Nephron progenitor cell (in vitro differentiated cells): ENCODE data around the gene DLG3.
A peak's percentile ranks its signal among the peaks of the same experiment; 100 is the strongest.

Experiments
- DNase-seq: peaks from one replicate; pipeline ENCODE4 v3.0.0; 2021
- H3K27ac Mint-ChIP-seq: 2 replicates; pipeline ENCODE4 v1.8.0; 2021; ENCODE audit warnings: mild to moderate bottlenecking, moderate library complexity, mixed read lengths
- H3K27me3 Mint-ChIP-seq: 2 replicates; pipeline ENCODE4 v1.8.0; 2021; ENCODE audit warnings: mild to moderate bottlenecking, low read depth, mixed read lengths; ENCODE audit not compliant: poor library complexity
- H3K36me3 Mint-ChIP-seq: 2 replicates; pipeline ENCODE4 v1.8.0; 2021; ENCODE audit warnings: low read depth, mixed read lengths
- H3K4me1 Mint-ChIP-seq: 2 replicates; pipeline ENCODE4 v1.8.0; 2021; ENCODE audit warnings: mixed read lengths
- H3K4me3 Mint-ChIP-seq: 2 replicates; pipeline ENCODE4 v1.8.0; 2021; ENCODE audit warnings: mild to moderate bottlenecking, moderate library complexity, mixed read lengths
- H3K9me3 Mint-ChIP-seq: 2 replicates; pipeline ENCODE4 v1.8.0; 2021; ENCODE audit warnings: mild to moderate bottlenecking, moderate library complexity, mixed read lengths
- TF ChIP-seq, protein P1 (sequence below): fragments of 200-600 bp; sonication (generic); IDR thresholded peaks from 2 replicates; pipeline ENCODE4 v1.5.0; 2021; ENCODE audit warnings: antibody characterized with exemption

DLG3 gene

DNA sequence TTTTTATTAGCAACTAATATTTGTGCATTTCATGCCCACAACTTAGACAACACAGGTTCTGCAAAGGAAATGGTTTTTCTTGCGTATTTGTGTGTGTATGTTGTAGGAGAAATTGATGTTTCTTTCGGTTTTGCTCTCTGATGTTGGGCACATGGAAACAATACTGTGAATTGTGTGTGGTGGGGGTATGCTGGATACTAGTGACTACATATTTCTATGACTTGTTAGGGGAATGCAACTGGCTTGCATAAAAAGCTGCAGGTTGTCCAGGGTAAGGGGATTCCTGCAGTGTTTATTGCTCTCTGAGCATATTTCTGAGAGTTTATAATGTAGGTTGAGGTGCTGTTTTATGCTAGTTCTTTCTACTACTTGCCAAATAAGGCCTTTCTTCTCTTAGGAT lies 11.6 kb downstream of the DLG3 start:
- peaks cover 44% of the 10 kb centered on the region for H3K4me1 Mint-ChIP-seq
- no peak for DNase-seq
- H3K36me3 Mint-ChIP-seq = peaks cover 40% of the 10 kb centered on the region
- peaks cover 4% of the 10 kb centered on the region for H3K27me3 Mint-ChIP-seq
- peak overlapping the region; percentile 95 for H3K4me3 Mint-ChIP-seq
- TF ChIP-seq, protein P1, sequence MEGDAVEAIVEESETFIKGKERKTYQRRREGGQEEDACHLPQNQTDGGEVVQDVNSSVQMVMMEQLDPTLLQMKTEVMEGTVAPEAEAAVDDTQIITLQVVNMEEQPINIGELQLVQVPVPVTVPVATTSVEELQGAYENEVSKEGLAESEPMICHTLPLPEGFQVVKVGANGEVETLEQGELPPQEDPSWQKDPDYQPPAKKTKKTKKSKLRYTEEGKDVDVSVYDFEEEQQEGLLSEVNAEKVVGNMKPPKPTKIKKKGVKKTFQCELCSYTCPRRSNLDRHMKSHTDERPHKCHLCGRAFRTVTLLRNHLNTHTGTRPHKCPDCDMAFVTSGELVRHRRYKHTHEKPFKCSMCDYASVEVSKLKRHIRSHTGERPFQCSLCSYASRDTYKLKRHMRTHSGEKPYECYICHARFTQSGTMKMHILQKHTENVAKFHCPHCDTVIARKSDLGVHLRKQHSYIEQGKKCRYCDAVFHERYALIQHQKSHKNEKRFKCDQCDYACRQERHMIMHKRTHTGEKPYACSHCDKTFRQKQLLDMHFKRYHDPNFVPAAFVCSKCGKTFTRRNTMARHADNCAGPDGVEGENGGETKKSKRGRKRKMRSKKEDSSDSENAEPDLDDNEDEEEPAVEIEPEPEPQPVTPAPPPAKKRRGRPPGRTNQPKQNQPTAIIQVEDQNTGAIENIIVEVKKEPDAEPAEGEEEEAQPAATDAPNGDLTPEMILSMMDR = no peak
- H3K9me3 Mint-ChIP-seq = peaks cover 61% of the 10 kb centered on the region
- H3K27ac Mint-ChIP-seq = peak overlapping the region; percentile 8

DNA sequence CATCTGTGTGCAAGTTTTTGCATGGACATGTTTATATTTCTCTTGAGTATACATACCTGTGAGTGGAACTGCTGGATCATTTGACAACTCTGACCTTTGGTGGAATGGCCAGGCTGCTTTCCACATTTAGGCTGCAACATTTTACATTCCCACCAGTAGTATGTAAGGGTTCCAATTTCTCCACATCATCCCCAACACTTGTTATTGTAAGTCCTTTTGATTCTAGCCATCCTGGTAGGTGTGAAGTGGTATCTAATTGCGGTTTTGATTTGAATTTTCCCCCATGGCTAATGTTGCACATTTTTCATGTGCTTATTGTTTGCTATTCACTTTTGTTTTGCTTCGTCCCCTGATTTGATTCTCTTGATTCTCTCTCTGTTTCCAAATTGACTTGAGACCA lies 16.4 kb downstream of the DLG3 start:
- Mint-ChIP-seq H3K27ac (no peak overlapping the region), H3K4me1 (peaks cover 13% of the 10 kb centered on the region), H3K4me3 (no peak overlapping the region), H3K9me3 (peaks cover 54% of the 10 kb centered on the region), H3K36me3 (peaks cover 77% of the 10 kb centered on the region), H3K27me3 (no peaks in the 10 kb centered on the region)
- TF ChIP-seq, protein P1 = no peak
- no peak for DNase-seq

DNA sequence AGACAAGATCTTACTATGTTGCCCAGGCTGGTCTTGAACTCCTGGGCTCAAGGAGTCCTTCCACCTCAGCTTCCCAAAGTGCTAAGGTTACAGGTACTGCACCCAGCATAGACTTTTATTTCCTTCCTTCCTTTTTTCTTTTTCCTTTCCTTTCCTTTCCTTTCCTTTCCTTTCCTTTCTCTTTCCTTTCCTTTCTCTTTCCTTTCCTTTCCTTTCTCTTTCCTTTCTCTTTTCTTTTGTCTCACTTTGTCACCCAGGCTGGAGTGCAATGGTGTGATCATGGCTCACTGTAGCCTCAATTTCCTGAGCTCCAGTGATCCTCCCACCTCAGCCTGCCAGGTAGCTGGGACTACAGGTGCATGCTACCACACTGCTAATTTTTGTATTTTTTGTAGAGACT lies 19.4 kb downstream of the DLG3 start:
- peaks cover 84% of the 10 kb centered on the region for H3K36me3 Mint-ChIP-seq
- no peaks in the 10 kb centered on the region for H3K27me3 Mint-ChIP-seq
- TF ChIP-seq, protein P1 = no peak
- H3K4me3 Mint-ChIP-seq = no peak overlapping the region
- no peak overlapping the region for H3K27ac Mint-ChIP-seq
- no peaks in the 10 kb centered on the region for H3K4me1 Mint-ChIP-seq
- DNase-seq = no peak
- H3K9me3 Mint-ChIP-seq = peaks cover 61% of the 10 kb centered on the region

DNA sequence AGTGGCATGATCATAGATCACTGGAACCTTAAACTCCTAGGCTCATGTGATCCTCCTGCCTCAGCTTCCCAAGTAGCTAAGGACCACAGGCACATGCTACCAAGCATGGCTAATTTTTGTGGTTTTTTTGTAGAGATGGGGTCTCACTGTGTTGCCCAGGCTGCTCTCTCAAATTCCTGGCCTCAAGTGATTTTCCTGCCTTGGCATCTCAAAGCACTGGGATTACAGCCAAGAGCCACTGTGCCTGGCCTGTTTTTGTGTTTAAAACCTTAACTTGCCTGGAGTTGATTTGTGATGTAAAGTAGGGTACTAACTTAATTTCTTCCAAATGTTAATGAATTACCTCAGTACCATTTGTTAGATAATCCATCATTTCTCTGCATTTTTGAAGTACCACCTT lies 22.3 kb downstream of the DLG3 start:
- H3K4me1 Mint-ChIP-seq = peaks cover 4% of the 10 kb centered on the region
- H3K27ac Mint-ChIP-seq = no peak overlapping the region
- H3K9me3 Mint-ChIP-seq = peaks cover 62% of the 10 kb centered on the region
- no peaks in the 10 kb centered on the region for H3K27me3 Mint-ChIP-seq
- no peak overlapping the region for H3K4me3 Mint-ChIP-seq
- DNase-seq = no peak
- TF ChIP-seq, protein P1 = no peak
- H3K36me3 Mint-ChIP-seq = peaks cover 77% of the 10 kb centered on the region

DNA sequence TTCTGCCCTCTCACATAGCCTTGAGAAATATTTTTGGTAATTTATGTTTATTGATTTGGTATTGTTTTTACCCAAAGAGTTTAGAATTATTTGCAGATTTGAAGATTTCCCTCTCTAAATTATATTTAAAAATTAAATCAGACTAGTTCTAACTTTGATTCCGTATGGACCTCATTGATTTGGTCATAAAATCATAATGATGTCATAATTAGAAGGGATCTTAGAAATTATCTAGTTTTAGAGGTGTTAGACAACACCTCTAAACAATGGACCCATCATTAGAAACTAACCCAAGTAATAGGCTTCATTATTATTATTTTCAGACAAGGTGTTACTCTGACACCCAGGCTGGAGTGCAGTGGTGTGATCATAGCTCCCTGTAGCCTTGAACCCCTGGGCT lies 24.1 kb downstream of the DLG3 start:
- Mint-ChIP-seq H3K4me1 (peaks cover 4% of the 10 kb centered on the region), H3K36me3 (peaks cover 72% of the 10 kb centered on the region), H3K27ac (no peak overlapping the region), H3K27me3 (no peaks in the 10 kb centered on the region), H3K9me3 (peaks cover 73% of the 10 kb centered on the region), H3K4me3 (no peak overlapping the region)
- TF ChIP-seq, protein P1 = no peak
- DNase-seq = no peak

GRCh38 chrX:70470850-70471289 lies 26.2 kb downstream of the DLG3 start:
- no peak for DNase-seq
- H3K27me3 Mint-ChIP-seq = no peaks in the 10 kb centered on the region

More at GRCh38 chrX:70470850-70471289, 26.2 kb downstream of the DLG3 start:
- peaks cover 61% of the 10 kb centered on the region for H3K36me3 Mint-ChIP-seq
- TF ChIP-seq, protein P1 = no peak
- H3K27ac Mint-ChIP-seq = no peak overlapping the region
- peaks cover 17% of the 10 kb centered on the region for H3K4me1 Mint-ChIP-seq
- no peak overlapping the region for H3K4me3 Mint-ChIP-seq
- H3K9me3 Mint-ChIP-seq = peaks cover 70% of the 10 kb centered on the region
